SK-N-DZ (cell line): ENCODE results near the gene AARS2.

ENCODE experiments used
- DNase-seq: peaks from one replicate; pipeline ENCODE4 v3.0.0-alpha.2; 2015; ENCODE audit warnings: low spot score

AARS2 gene

GRCh38 chr6:44263354-44264100, 49.6 kb downstream of the AARS2 start:
- no peak for DNase-seq

- DNase-seq, result no peak
Measured at GRCh38 chr6:44262467-44263353, 50.4 kb downstream of the AARS2 start.

- DNase-seq, result no peak
Measured at GRCh38 chr6:44261581-44261980, 51.6 kb downstream of the AARS2 start.

- no peak for DNase-seq
Measured at GRCh38 chr6:44260451-44261297, 52.5 kb downstream of the AARS2 start.

GRCh38 chr6:44260011-44260410, 53.1 kb downstream of the AARS2 start:
- DNase-seq, result no peak

- DNase-seq, result no peak
Measured at GRCh38 chr6:44258921-44259320, 54.2 kb downstream of the AARS2 start.

- no peak for DNase-seq
Measured at GRCh38 chr6:44258325-44258863, 54.8 kb downstream of the AARS2 start.

- DNase-seq, result no peak
Measured at GRCh38 chr6:44257753-44258324, 55.3 kb downstream of the AARS2 start.

GRCh38 chr6:44257025-44257752, 56.0 kb downstream of the AARS2 start, which contains the start of gene SLC35B2:
SLC35B2 (minus strand) TSS chr6:44257528; CDS start chr6:44257410, 118 bp downstream.
- DNase-seq, result peak; percentile 74

- no peak for DNase-seq
Measured at GRCh38 chr6:44256775-44257024, 56.4 kb downstream of the AARS2 start.

GRCh38 chr6:44255871-44256774, 57.0 kb downstream of the AARS2 start:
- DNase-seq, result no peak

- no peak for DNase-seq
Measured at GRCh38 chr6:44255105-44255808, 57.9 kb downstream of the AARS2 start.

- DNase-seq, result no peak
Measured at GRCh38 chr6:44254191-44255104, 58.7 kb downstream of the AARS2 start.

- DNase-seq, result peak; percentile 72
Measured at GRCh38 chr6:44253307-44254101, 59.6 kb downstream of the AARS2 start.

GRCh38 chr6:44251576-44252524, 61.3 kb downstream of the AARS2 start:
- DNase-seq, result no peak

GRCh38 chr6:44250718-44251123, 62.4 kb downstream of the AARS2 start:
- DNase-seq, result no peak
